Right lobe of liver (tissue), 6 donors: ENCODE measurements around the gene MAEA. TPM values are rescaled to one million over a fixed set of nuclear protein-coding genes. Genes with fewer than 3 reads are reported as not detected.

ENCODE experiments used
- ATAC-seq, 4 donors: fragments of 200-7000 bp; cut with Tn5 transposase; one replicate each; pipeline ENCODE4 v1.9.1; 2020; ENCODE audit warnings: mild to moderate bottlenecking in 4 of 4, moderate library complexity in 4 of 4
- DNase-seq, 3 donors: peaks; one replicate each; pipeline ENCODE4 v3.0.0-alpha.2; 2020
- H3K27ac ChIP-seq, 3 donors: fragments of 200-600 bp; one replicate each; pipeline ENCODE4 v1.8.0; 2022
- H3K27me3 ChIP-seq, 2 donors: fragments of 200-600 bp; one replicate each; pipeline ENCODE4 v1.8.0; 2022
- H3K36me3 ChIP-seq, 4 donors: fragments of 200-600 bp; sonication (generic) in 1 of 4; one replicate each; pipeline versions ENCODE4 v1.5.1 to v1.8.0; 2017 to 2022; ENCODE audit warnings: control low read depth in 1 of 4
- H3K4me1 ChIP-seq, 4 donors: fragments of 200-600 bp; sonication (generic) in 1 of 4; one replicate each; pipeline versions ENCODE4 v1.5.1 to v1.8.0; 2017 to 2022; ENCODE audit warnings: control low read depth in 1 of 4
- H3K4me3 ChIP-seq, 3 donors: fragments of 200-600 bp; one replicate each; pipeline ENCODE4 v1.8.0; 2022
- H3K9me3 ChIP-seq, 4 donors: fragments of 200-600 bp; sonication (generic) in 1 of 4; one replicate each; pipeline versions ENCODE4 v1.5.1 to v1.8.0; 2017 to 2022; ENCODE audit warnings: control low read depth in 1 of 4
- POLR2A ChIP-seq: fragments of 450-650 bp; IDR thresholded peaks from one replicate; pipeline ENCODE4 v1.6.1; 2017; ENCODE audit warnings: antibody characterized with exemption, mild to moderate bottlenecking
- WGBS: methylation state at CpG from one replicate; pipeline ENCODE4 v1.1.6; 2018; ENCODE audit warnings: low coverage, low lambda C conversion rate; ENCODE audit not compliant: insufficient coverage; ENCODE audit errors: missing lambda C conversion rate; 5-methylcytosine and 5-hydroxymethylcytosine counted together
- intact Hi-C, 2 donors: fragments of 100-400 bp; cut with DNase I; formaldehyde crosslinking; loops; one replicate each; pipeline versions ENCODE4 v1.11.2 to v1.14.1; 2022
- total RNA-seq, 6 experiments: library from RNA; depleted of rRNA in 2 of 6; stranded (reverse); fragments of >200 nt in 2 of 6; fragmentation: NEBNext Ultra II Directional in 3 of 6; extraction: Animal tissue kit (Norgen Biotek cat#: 25700) in 3 of 6; gene quantifications; one replicate each; pipeline versions ENCODE4 v1.1.0 to v1.2.4, GENCODE V29; 2016 to 2023
- TF ChIP-seq, protein P1 (sequence below), 4 donors: fragments of 200-600 bp in 3 of 4; fragments of 450-650 bp in 1 of 4; IDR thresholded peaks; one replicate each; pipeline versions ENCODE4 v1.5.1 to v1.8.0; 2016 to 2022; ENCODE audit warnings: antibody characterized with exemption in 4 of 4, mild to moderate bottlenecking in 2 of 4
- donor health status: DM: no; HTN: yes; CAD: no.
- donor health status: DM: no; HTN: no; CAD: no.
- donor health status: DM: no; HTN: no; CAD: no.
- donor health status: DM: no; HTN: yes; CAD: no.
- donor health status: DM: no; HTN: yes; CAD: no.

MAEA gene
- total RNA-seq, 6 experiments from 2014 or later = 24.3 to 42.0 (median 27.9) TPM

DNA sequence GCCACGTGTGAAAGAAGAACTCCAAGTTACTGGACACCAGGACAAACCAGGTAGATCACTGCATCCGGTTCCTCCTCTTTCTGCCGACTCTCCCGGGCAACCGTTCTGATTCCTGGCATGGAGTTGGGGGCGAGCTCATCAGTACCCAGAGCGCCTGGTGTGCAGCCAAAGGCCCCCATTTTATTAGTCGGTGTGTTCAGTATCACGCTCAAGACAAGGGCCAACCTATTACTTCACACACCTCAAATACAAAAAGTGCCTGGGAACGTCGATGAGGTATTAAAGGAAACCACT is 38.0 kb upstream of the MAEA start:
- Histone ChIP-seq H3K27ac (no peak overlapping the region), H3K4me1 (peaks cover 0 to 14% (median 4%) of the 10 kb centered on the region in 4 donors), H3K9me3 (no peaks in the 10 kb centered on the region), H3K4me3 (no peak overlapping the region), H3K27me3 (no peaks in the 10 kb centered on the region), H3K36me3 (no peaks in the 10 kb centered on the region)
- intact Hi-C loops = loop anchor here in 1 of 2 donors (5.0 kb wide), 1 partner anchor 86 kb away; no protein-coding TSS in a partner anchor
- ATAC-seq (no peak), DNase-seq (no peak)
- 88% methylated on average over 2 of the region's 11 CpGs for WGBS
- TF ChIP-seq, protein P1, sequence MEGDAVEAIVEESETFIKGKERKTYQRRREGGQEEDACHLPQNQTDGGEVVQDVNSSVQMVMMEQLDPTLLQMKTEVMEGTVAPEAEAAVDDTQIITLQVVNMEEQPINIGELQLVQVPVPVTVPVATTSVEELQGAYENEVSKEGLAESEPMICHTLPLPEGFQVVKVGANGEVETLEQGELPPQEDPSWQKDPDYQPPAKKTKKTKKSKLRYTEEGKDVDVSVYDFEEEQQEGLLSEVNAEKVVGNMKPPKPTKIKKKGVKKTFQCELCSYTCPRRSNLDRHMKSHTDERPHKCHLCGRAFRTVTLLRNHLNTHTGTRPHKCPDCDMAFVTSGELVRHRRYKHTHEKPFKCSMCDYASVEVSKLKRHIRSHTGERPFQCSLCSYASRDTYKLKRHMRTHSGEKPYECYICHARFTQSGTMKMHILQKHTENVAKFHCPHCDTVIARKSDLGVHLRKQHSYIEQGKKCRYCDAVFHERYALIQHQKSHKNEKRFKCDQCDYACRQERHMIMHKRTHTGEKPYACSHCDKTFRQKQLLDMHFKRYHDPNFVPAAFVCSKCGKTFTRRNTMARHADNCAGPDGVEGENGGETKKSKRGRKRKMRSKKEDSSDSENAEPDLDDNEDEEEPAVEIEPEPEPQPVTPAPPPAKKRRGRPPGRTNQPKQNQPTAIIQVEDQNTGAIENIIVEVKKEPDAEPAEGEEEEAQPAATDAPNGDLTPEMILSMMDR (IDR thresholded peaks at IDR 0.05) = no peak
- TF ChIP-seq POLR2A = no peak

DNA sequence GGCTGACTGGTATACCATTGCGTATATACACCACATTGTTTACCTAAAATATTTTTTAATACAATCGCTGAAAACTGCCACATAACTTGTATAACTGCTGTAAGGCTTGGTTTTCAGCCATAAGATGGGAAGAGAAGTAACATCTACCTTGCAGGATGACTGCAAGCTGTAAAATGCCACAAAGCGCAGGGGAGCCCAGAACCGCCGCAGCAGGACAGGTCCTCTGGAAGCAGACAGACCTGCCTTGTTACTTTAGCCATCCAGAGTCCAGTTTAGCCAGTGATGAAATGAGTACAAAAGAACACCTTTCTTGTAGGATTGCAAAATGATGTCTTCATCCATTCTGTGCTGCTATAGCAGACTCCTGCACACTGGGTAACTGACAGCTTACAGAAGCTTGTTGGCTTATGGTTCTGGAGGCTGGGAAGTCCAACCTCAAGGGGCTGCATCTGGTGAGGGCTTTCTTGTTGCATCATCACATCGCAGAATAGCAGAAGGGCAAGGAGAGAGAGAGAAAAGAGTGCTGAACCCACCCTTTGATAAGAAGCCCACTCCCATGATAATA is 36.7 kb upstream of the MAEA start:
- Histone ChIP-seq H3K4me3 (no peak overlapping the region), H3K4me1 (peaks cover 0 to 8% (median 3%) of the 10 kb centered on the region in 4 donors), H3K9me3 (peaks cover 0 to 4% (median 0%) of the 10 kb centered on the region in 4 donors), H3K27me3 (no peaks in the 10 kb centered on the region), H3K27ac (no peak overlapping the region), H3K36me3 (no peaks in the 10 kb centered on the region)
- WGBS = 97% methylated on average over 5 of the region's 6 CpGs
- DNase-seq (no peak), ATAC-seq (no peak)
- intact Hi-C loops = loop anchor here in 1 of 2 donors (5.0 kb wide), 1 partner anchor 84 kb away; no protein-coding TSS in a partner anchor
- TF ChIP-seq POLR2A = no peak
- TF ChIP-seq, protein P1 (IDR thresholded peaks at IDR 0.05) = no peak

DNA sequence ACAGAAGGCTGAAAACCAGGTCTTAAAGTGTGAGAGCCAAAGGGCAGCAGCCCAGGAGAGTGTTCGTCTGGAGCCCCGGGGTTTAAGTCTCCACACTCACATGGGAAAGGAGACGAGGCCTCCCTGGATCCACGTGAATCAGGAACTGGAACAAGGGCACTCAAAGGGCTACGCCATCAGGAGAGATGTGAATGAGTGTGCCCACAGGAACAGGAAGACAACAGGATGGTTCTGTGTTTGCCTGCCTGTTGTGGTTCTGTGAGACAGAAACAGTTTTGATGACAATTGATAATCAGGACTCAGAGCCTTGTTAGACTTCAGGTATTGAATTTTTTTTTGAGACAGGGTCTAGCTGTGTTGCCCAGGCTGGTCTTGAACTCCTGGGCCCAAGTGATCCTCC is 35.9 kb upstream of the MAEA start:
- H3K9me3 ChIP-seq = peaks cover 0 to 4% (median 0%) of the 10 kb centered on the region in 4 donors
- TF ChIP-seq, protein P1 (IDR thresholded peaks at IDR 0.05) = no peak
- no peak for TF ChIP-seq POLR2A
- peaks cover 0 to 8% (median 3%) of the 10 kb centered on the region in 4 donors for H3K4me1 ChIP-seq
- no peak for ATAC-seq
- H3K27ac ChIP-seq = no peak overlapping the region
- WGBS = 100% methylated on average over 1 of the region's 5 CpGs
- H3K4me3 ChIP-seq = no peak overlapping the region
- no peak for DNase-seq
- intact Hi-C loops = loop anchor here in 1 of 2 donors (5.0 kb wide), 1 partner anchor 83 kb away; no protein-coding TSS in a partner anchor
- H3K27me3 ChIP-seq = no peaks in the 10 kb centered on the region
- no peaks in the 10 kb centered on the region for H3K36me3 ChIP-seq

DNA sequence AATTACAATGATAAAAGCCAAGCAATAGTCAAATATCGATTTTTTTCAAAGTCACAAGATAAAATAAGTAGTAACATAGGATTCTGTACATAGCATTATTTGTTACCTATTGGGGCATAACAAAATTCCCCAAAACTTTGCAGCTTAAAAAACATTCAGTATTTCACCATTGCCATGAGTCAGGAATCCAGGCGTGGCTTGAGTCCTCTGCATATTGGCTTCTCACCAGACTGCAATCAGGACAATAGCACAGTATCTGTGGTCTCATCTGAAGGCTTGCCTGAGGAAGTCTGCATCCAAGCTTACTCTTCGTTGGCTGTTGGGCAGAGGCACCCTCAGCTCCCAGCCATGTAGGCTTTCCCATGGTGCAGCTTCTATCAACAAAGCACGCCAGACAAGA is 34.5 kb upstream of the MAEA start:
- 85% methylated on average over 3 of the region's 4 CpGs for WGBS
- ATAC-seq = no peak
- no peaks in the 10 kb centered on the region for H3K27me3 ChIP-seq
- H3K27ac ChIP-seq = no peak overlapping the region
- H3K36me3 ChIP-seq = no peaks in the 10 kb centered on the region
- intact Hi-C loops = no loop called here
- TF ChIP-seq, protein P1 (IDR thresholded peaks at IDR 0.05) = no peak
- TF ChIP-seq POLR2A = no peak
- H3K4me1 ChIP-seq = peaks cover 0 to 7% (median under 1%) of the 10 kb centered on the region in 4 donors
- no peak for DNase-seq
- H3K9me3 ChIP-seq = peaks cover 0 to 4% (median 0%) of the 10 kb centered on the region in 4 donors
- no peak overlapping the region for H3K4me3 ChIP-seq
